Effector memory CD4-positive, alpha-beta T cell (primary cell): ENCODE data around the gene CIDEB.

Experiments
- DNase-seq, 3 donors: peaks; one replicate each; pipeline ENCODE4 v3.0.0-alpha.2; 2020
- H3K27ac ChIP-seq: 2 replicates; pipeline ENCODE4 v1.7.0; 2013; ENCODE audit warnings: mild to moderate bottlenecking, low read length, moderate library complexity; ENCODE audit not compliant: insufficient read depth, poor library complexity, severe bottlenecking
- H3K27me3 ChIP-seq: replicated peaks from 2 replicates; pipeline ENCODE4 v1.7.0; 2013; ENCODE audit warnings: mild to moderate bottlenecking, low read length; ENCODE audit not compliant: insufficient read depth, control insufficient read depth, poor library complexity, severe bottlenecking
- H3K36me3 ChIP-seq: 2 replicates; pipeline ENCODE4 v1.7.0; 2013; ENCODE audit warnings: mild to moderate bottlenecking, low read length, moderate library complexity; ENCODE audit not compliant: control insufficient read depth, insufficient read depth
- H3K4me1 ChIP-seq: 2 replicates; pipeline ENCODE4 v1.7.0; 2013; ENCODE audit warnings: low read length, mild to moderate bottlenecking; ENCODE audit not compliant: control insufficient read depth, insufficient read depth, poor library complexity, severe bottlenecking
- H3K4me3 ChIP-seq: 2 replicates; pipeline ENCODE4 v1.7.0; 2013; ENCODE audit warnings: low read length, low read depth, mild to moderate bottlenecking; ENCODE audit not compliant: insufficient read depth, poor library complexity, severe bottlenecking
- H3K9me3 ChIP-seq: 2 replicates; pipeline ENCODE4 v1.7.0; 2013; ENCODE audit warnings: mild to moderate bottlenecking, low read length, moderate library complexity; ENCODE audit not compliant: control insufficient read depth

Gene CIDEB

GRCh38 chr14:24323341-24323740, 15.6 kb upstream of the CIDEB start:
- no peak overlapping the region for H3K27ac ChIP-seq
- DNase-seq, result no peak
- H3K36me3 ChIP-seq, result no peaks in the 10 kb centered on the region
- no peak overlapping the region for H3K4me3 ChIP-seq
- no peaks in the 10 kb centered on the region for H3K27me3 ChIP-seq
- peaks cover 6% of the 10 kb centered on the region for H3K4me1 ChIP-seq
- H3K9me3 ChIP-seq, result no peaks in the 10 kb centered on the region

DNA sequence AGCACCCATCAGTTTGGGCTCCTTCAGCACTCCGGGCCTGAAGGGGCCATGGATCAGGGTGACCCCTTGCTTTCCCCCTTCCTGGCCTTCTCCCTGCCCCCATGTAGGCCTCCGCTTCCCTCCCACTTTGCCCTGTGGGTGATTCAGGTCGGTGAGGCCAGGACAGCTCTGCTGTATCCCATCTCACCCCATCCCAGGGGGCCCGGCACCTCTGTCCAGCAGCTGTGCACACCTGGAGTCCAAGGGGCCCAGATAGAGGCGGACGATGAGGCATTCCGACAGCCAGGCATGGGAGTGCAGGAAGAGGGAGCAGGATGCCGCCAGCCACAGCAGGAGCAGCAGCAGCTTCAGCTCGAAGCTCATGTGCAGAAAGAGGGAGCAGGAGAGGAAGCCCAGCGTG, 14.9 kb upstream of the CIDEB start:
- no peak overlapping the region for H3K4me3 ChIP-seq
- H3K9me3 ChIP-seq, result no peaks in the 10 kb centered on the region
- no peaks in the 10 kb centered on the region for H3K27me3 ChIP-seq
- no peaks in the 10 kb centered on the region for H3K36me3 ChIP-seq
- no peak for DNase-seq
- peaks cover 6% of the 10 kb centered on the region for H3K4me1 ChIP-seq
- H3K27ac ChIP-seq, result no peak overlapping the region

DNA sequence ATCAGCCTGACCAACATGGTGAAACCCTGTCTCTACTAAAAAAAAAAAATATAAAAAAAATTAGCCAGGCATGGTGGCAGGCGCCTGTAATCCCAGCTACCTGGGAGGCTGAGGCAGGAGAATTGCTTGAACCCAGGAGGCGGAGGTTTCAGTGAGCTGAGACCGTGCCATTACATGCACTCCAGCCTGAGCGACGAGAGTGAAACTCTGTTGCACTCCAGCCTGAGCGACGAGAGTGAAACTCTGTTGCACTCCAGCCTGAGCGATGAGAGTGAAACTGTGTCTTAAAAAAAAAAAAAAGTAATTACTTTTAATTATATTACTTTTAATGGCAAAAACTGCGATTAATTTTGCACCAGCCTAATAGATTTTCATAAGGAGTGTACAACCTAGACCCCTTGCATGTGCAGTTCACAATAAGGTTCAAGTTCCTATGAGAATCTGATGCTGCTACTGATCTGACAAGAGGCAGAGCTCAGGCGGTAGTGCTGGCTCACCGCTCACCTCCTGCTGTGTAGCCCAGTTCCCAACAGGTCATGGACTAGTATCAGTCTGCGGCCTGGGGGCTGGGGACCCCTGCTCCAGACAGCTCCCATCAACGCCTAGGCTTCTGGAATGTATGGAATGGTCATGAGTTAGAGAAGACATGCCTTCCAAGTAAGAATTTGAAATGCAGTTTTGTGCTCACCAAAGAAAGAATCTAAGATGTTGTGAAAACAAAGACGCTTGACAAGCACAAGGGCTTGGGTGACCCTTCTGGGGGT, 13.6 kb upstream of the CIDEB start:
- H3K4me1 ChIP-seq, result no peaks in the 10 kb centered on the region

DNA sequence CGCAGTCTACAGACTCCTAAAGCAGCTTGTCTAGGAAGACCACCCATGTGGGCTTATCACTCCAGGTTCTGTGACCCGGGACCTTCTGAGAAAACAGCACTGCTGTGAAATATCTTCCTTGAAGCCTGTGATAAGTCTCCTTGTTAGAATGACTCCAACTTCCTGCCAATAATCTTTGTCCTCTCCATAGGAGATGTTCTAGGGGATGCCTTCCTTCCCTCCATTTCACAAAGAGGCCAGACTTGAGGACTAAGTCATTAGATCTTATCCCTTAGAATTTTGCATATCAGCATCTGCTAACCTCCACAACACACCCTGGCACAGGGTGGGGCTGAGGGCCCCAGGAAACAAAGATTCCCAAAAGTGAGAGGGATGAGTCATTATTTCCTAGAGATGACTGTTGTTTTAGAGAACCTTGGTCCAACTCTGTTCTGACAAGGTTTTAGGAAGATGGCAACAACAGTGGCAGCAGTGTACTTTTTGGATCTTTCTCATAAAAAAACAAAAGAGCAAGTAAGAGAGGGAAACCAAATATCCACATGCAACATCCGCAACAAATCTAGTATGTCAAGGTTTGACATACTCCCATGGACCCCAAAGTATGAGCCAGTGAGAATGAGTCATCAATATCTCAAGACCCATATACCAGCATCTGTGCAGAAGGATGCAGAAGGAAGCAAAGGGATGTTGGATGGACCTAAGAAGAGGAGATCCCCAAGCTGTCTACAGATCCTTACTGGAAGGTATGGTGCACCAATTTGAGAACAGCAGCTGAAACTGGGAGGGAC, 9.6 kb upstream of the CIDEB start:
- no peak for DNase-seq
- Histone ChIP-seq H3K27me3 (no peaks in the 10 kb centered on the region), H3K36me3 (no peaks in the 10 kb centered on the region), H3K9me3 (no peaks in the 10 kb centered on the region), H3K4me1 (peaks cover 34% of the 10 kb centered on the region), H3K27ac (no peak overlapping the region), H3K4me3 (no peak overlapping the region)

More for the DNA sequence above, 13.6 kb upstream of the CIDEB start:
- Histone ChIP-seq H3K9me3 (no peaks in the 10 kb centered on the region), H3K36me3 (no peaks in the 10 kb centered on the region), H3K27ac (no peak overlapping the region), H3K4me3 (no peak overlapping the region), H3K27me3 (no peaks in the 10 kb centered on the region)
- DNase-seq, result no peak

DNA sequence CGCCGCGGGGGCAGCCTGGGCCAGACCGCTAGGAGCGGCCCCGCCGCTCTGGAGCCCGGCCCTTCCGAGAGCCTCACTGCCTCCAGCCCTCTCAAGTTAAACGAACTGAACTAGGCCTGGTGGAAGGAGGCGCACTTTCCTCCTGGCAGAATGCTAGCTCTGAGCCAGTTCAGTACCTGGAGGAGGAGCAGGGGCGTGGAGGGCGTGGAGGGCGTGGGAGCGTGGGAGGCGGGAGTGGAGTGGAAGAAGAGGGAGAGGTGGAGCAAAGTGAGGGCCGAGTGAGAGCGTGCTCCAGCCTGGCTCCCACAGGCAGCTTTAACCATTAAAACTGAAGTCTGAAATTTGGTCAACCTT, 8.8 kb upstream of the CIDEB start:
- Histone ChIP-seq H3K27ac (no peak overlapping the region), H3K4me1 (peaks cover 42% of the 10 kb centered on the region), H3K27me3 (no peaks in the 10 kb centered on the region)

GRCh38 chr14:24315807-24316596, 8.2 kb upstream of the CIDEB start:
- no peak overlapping the region for H3K4me3 ChIP-seq
- H3K27ac ChIP-seq, result no peak overlapping the region
- no peaks in the 10 kb centered on the region for H3K36me3 ChIP-seq
- no peaks in the 10 kb centered on the region for H3K9me3 ChIP-seq
- DNase-seq, result no peak
- H3K4me1 ChIP-seq, result peaks cover 48% of the 10 kb centered on the region
- no peaks in the 10 kb centered on the region for H3K27me3 ChIP-seq

More for the DNA sequence above, 8.8 kb upstream of the CIDEB start:
- Histone ChIP-seq H3K36me3 (no peaks in the 10 kb centered on the region), H3K9me3 (no peaks in the 10 kb centered on the region), H3K4me3 (no peak overlapping the region)
- DNase-seq, result no peak

DNA sequence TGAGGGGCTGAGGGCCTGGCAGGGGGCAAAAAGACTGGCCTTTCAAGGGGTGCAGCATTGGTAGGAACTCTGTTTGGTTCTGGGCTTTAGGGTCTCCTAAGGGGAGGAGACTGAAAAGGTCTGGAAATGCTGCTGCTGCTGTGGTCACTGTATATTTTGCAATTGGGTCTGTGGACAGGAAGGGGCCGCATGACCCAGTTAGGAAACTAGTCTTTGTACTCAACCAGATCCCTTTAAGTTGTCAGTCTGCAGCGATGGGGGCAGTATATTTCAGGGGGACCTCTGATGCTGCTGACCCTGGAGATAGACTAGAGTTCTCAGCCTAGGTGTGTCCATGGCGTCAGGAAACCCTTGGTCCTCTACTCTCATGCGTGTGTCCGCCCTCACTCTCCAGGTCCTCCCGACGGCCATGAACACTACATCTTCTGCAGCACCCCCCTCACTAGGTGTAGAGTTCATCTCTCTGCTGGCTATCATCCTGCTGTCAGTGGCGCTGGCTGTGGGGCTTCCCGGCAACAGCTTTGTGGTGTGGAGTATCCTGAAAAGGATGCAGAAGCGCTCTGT, 7.5 kb upstream of the CIDEB start:
- no peak overlapping the region for H3K4me3 ChIP-seq
- no peak overlapping the region for H3K27ac ChIP-seq
- H3K4me1 ChIP-seq, result peaks cover 51% of the 10 kb centered on the region
- no peaks in the 10 kb centered on the region for H3K27me3 ChIP-seq
- no peak for DNase-seq
- no peaks in the 10 kb centered on the region for H3K36me3 ChIP-seq
- no peaks in the 10 kb centered on the region for H3K9me3 ChIP-seq

DNA sequence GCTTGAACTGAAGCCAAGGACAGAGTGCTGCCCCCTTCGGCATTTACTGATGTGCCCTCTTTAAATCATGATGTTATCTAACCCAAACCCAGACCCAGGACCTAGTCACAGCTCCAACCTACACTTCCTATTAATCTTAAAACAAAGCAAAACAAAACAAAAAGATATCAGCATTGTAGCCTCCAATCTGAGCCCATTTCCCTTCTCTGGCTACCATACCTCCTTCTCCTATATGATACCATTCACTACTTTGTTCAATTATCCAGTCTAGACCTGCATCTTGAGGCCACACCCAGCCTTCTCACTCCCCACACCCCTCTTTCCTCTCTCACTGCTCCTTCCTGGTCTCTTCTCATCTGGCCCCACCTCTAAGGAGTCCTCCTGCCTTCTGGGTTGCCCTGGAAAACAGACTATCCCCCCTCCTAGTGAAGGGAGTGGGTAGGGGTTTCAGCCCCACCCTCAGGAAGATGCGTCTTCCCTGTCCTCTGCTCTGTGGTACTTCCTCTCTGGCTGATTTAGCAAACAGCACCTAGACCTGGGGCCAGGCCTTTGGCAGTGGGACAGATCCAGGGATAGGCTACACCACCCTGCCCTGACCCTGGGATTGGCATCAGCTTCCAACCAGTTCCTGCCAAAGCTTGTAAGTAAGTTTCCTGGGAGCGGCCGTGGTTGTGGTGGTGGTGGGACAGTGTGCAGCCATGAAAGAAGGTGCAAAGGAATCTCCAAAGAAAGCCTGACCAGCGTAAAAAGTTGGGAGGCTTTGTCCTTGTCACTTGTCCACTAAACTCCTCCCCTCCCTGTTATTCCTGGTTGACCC, 6.8 kb upstream of the CIDEB start:
- Histone ChIP-seq H3K4me3 (no peak overlapping the region), H3K9me3 (no peaks in the 10 kb centered on the region), H3K27ac (no peak overlapping the region), H3K4me1 (peaks cover 59% of the 10 kb centered on the region), H3K27me3 (no peaks in the 10 kb centered on the region), H3K36me3 (no peaks in the 10 kb centered on the region)
- DNase-seq, result no peak

DNA sequence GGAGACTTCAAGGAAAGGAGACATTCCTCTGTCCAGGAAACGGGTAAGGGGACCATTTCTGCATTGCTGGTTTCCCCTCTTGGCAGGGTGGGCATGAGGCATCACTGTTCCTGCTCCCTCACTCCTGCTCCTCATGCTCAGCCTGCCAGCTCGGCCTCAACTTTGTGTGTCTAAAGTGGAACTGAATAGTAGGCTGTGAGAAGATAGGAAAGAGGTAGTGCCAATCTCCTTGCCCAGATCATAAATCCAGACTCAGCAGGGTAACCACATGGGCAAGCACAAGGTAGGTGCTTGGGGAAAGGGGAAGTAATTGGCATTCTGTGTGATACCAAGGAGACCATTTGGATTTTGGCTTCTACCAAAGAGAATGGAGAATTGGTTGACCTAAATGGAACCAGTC, 6.1 kb upstream of the CIDEB start:
- H3K36me3 ChIP-seq, result no peaks in the 10 kb centered on the region
- H3K27ac ChIP-seq, result no peak overlapping the region
- no peak for DNase-seq
- no peak overlapping the region for H3K4me3 ChIP-seq
- H3K9me3 ChIP-seq, result no peaks in the 10 kb centered on the region
- peaks cover 65% of the 10 kb centered on the region for H3K4me1 ChIP-seq
- no peaks in the 10 kb centered on the region for H3K27me3 ChIP-seq
